T-helper 1 cell treated with Interleukin-12 subunit alpha and Interleukin-12 subunit beta and Interleukin-4 antibody, amounts not matched to agents 30 ng/mL and 1 ng/mL, for 36 hours (primary cell): ENCODE results near the gene FTH1. TPM values are rescaled to one million over a fixed set of nuclear protein-coding genes. Genes with fewer than 3 reads are reported as not detected.
"Not testable (repeated sequence)": the region's sequence is repeated elsewhere in the genome, so short reads cannot be mapped to it uniquely, and the experiment has no call there.

Experiments
- intact Hi-C: fragments of 100-400 bp; cut with micrococcal nuclease; formaldehyde crosslinking; loops from one replicate; pipeline ENCODE4 v1.15.1; 2024
- total RNA-seq: library from RNA; stranded (reverse); gene quantifications from 2 replicates; pipeline ENCODE4 v1.2.3, GENCODE V29; 2022

The FTH1 gene
- total RNA-seq, 1 donor from 2014 or later = 1,168 TPM

DNA sequence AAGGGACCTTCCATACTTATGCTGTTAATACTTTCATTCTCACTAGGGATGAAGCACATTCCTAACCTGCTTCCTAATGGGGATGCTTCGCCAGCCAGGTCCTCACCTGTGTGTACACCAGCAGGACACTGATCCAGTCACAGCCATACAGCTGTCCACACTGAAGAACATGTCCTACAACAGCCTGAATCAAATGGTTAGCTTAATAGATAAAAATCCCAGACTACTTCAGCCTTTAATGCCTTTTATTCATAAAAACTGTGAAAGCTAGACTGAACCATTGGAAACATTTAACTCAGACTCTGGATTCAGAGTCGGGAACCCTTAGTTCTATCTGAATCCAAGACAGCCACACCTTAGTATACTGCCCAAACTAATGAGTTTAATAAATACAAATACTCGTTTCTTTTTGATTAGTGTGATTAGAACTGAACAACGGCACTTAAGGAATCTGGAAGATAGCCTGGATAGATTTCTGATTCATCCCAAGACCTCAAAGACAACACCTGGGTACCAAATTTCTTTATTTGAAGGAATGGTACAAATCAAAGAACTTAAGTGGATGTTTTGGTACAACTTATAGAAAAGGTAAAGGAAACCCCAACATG, 3.3 kb downstream of the FTH1 start:
- intact Hi-C loops = loop anchor here (10.0 kb wide), 2 partner anchors 881 to 921 kb away; partner anchors contain the start of gene SLC3A2

DNA sequence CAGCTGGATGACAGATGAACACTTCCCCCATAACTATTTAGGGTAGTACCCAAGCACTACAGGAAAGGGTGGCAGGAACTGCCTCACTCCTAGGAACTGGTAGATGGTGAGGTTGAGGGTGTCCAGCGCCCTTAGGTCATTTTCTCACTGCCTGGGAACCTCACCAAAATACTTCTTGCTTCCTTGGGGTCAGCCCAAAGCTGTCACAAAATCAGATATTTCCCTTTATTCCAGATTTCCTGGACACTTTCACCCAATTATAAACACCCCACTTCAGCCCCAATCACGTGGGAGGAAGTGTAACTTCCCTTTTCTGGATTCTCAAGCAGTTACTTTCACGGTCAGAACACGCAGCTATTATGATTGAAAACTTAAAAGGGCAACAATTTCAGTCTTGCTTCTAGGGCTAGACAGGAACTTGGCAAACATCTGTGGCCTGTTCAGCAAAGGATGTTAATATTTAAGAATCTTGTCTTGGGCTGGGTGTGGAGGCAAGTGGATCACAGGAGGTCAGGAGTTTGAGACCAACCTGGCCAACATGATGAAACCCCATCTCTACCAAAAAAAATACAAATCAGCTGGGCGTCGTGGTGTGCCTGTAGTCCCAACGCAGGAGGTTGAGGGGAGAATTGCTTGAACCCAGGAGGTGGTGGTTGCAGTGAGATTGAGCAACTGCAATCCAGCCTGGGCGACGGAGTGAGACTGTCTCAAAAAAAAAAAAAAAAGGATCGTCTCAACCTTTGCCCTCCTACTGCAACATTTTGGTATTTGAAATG, 4.0 kb downstream of the FTH1 start:
- intact Hi-C loops = loop anchor here (10.0 kb wide), 2 partner anchors 881 to 921 kb away; partner anchors contain the start of gene SLC3A2

- intact Hi-C loops = loop anchor here (10.0 kb wide), 2 partner anchors 882 to 922 kb away; partner anchors contain the start of gene SLC3A2
Measured at GRCh38 chr11:61963016-61963281, 4.5 kb downstream of the FTH1 start.

DNA sequence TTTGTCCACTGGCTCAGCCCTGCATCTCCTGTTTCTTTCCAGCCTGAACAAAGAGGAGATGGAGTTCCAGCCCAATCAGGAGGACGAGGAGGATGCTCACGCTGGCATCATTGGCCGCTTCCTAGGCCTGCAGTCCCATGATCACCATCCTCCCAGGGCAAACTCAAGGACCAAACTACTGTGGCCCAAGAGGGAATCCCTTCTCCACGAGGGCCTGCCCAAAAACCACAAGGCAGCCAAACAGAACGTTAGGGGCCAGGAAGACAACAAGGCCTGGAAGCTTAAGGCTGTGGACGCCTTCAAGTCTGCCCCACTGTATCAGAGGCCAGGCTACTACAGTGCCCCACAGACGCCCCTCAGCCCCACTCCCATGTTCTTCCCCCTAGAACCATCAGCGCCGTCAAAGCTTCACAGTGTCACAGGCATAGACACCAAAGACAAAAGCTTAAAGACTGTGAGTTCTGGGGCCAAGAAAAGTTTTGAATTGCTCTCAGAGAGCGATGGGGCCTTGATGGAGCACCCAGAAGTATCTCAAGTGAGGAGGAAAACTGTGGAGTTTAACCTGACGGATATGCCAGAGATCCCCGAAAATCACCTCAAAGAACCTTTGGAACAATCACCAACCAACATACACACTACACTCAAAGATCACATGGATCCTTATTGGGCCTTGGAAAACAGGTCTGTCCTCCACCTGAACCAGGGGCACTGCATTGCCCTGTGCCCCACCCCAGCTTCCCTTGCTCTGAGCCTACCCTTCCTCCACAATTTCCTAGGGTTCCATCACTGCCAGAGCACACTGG, 5.0 kb downstream of the FTH1 start:
- intact Hi-C loops = loop anchor here (10.0 kb wide), 2 partner anchors 882 to 922 kb away; partner anchors contain the start of gene SLC3A2

GRCh38 chr11:61961570-61962212, 5.7 kb downstream of the FTH1 start:
- intact Hi-C loops = loop anchor here (10.0 kb wide), 2 partner anchors 883 to 923 kb away; partner anchors contain the start of gene SLC3A2

GRCh38 chr11:61960532-61960931, 6.9 kb downstream of the FTH1 start:
- intact Hi-C loops = loop anchor here (10.0 kb wide), 2 partner anchors 884 to 924 kb away; partner anchors contain the start of gene SLC3A2

DNA sequence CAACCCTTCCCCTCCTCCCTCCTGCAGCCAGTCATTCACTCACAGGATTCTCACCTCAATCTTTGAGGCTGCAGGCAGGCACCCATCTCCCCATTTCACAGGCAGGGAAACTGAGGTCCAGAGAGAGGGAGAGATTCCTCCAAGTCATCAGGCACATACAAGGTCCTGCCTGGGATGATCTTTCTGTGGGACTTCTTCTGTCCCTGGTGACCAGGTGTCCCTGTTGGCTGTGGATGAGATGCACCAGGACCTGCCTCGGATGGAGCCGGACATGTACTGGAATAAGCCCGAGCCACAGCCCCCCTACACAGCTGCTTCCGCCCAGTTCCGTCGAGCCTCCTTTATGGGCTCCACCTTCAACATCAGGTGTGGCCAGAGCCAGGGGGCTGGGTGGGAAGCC, 7.8 kb downstream of the FTH1 start:
- intact Hi-C loops = loop anchor here (10.0 kb wide), 2 partner anchors 885 to 925 kb away; partner anchors contain the start of gene SLC3A2

GRCh38 chr11:61959114-61959513, 8.3 kb downstream of the FTH1 start:
- intact Hi-C loops = no loop called here

GRCh38 chr11:61958590-61958989, 8.8 kb downstream of the FTH1 start:
- intact Hi-C loops = no loop called here

DNA sequence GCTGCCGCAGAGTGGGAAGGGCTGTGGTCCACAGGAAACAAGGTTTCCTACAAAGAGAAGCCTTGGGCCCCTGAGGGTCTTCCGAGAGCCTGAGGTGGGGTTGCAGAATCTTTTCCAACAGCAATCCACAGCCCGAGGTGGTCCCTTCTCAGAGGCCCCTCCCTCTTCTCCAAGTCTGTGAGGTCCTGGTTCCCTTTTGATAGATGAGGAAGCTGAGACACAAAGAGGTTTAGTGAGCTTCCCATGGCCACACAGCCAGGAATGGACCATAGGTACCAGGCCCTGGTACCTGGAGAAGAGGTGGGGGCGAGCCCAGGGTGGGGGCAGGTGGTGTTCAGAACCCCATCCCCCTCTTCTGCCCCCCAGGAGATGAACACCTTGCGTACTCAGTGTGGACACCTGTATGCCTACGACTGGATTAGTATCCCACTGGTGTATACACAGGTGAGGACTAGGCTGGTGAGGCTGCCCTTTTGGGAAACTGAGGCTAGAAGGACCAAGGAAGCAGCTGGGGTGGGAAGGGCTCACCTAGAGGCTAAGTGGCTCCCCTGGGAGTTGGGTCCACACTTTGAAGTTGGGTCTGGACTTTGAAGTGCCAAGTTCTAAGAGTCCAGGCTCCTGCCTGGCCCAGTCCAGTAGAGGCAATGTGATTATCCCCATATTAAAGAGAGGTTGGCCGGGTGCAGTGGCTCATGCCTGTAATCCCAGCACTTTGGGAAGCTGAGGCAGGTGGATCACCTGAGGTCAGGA, 10.2 kb downstream of the FTH1 start:
- intact Hi-C loops = no loop called here

GRCh38 chr11:61956191-61957020, 11.0 kb downstream of the FTH1 start:
- intact Hi-C loops = no loop called here

GRCh38 chr11:61955422-61956135, 11.9 kb downstream of the FTH1 start:
- intact Hi-C loops = no loop called here

- intact Hi-C loops = no loop called here
Measured at GRCh38 chr11:61954851-61955421, 12.5 kb downstream of the FTH1 start.

DNA sequence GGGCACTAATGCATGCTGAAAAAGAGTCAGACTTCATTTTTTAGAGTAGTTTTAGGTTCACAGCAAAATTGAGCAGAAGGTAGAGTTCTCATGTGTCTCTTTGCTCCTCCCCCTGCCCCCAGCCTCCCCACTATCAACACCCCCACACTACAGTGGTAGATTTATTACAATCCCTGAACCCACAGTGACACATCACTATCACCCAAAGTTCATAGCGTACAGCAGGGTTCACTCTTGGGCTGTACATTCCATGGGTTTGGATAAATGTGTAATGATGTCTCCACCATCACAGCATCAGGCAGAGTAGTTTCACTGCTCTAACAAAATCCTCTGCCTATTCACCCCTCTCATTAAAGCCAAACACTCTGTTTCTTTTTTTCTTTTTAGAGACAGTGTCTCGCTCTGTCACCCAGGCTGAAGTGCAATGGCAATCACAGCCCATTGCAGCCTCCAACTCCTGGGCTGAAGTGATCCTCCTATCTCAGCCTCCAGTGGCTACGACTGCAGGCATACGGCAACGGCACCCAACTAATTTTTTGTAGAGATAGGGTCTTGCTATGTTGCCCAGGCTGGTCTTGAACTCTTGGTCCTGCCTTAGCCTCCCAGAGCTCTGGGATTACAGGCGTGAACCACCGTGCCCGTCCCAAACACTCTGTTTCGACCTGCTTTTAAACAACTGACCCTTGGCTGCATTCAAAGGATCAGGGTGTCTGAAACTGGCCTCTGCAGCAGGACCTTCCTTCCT, 13.2 kb downstream of the FTH1 start:
- intact Hi-C loops = no loop called here

DNA sequence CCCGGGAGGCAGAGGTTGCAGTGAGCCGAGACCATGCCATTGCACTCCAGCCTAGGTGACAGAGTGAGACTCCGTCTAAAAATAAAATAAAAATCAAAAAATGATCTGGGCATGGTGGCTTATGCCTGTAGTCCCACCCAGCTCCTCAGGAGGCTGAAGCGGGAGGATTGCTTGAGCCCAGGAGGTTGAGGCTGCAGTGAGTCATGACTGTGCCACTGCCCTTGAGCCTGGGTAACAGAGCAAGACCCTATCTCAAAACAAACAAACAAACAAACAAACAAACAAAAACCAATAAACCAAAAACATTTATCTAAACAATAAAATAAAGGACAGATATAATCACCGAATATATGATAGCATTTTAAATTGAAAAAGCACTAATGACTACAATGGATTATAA, 13.8 kb downstream of the FTH1 start:
- intact Hi-C loops = not testable (repeated sequence)

DNA sequence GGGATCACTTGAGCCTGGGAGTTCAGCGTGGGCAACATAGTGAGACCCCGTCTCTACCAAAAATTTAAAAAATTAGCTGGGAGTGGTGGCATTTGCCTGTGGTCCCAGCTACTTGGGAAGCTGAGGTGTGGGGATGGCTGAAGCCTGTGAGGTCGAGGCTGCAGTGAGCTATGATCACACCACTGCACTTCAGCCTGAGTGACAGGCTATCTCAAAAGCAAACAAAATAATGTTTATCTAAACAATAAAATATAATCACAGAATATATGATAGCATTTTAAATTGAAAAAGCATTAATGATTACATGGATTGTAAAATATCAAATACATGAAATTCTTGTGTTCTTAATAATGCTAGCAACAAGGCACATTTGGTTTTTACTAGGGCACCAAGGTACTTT, 14.6 kb downstream of the FTH1 start:
- intact Hi-C loops = no loop called here

- intact Hi-C loops = no loop called here
Measured at GRCh38 chr11:61951484-61952135, 15.8 kb downstream of the FTH1 start.
